ENCODE measurements around the gene RAB11FIP2.

RAB11FIP2 gene

GRCh38 chr10:118045837-118046394 is 825 bp downstream of the RAB11FIP2 start:
- TF ChIP-seq CTCF (conservative IDR thresholded peaks at IDR 0.05), result no peak
- peak overlapping the region; percentile 82 for H3K27ac ChIP-seq

GRCh38 chr10:118045158-118045836 is 1.4 kb downstream of the RAB11FIP2 start:
- H3K27ac ChIP-seq, result peak overlapping the region; percentile 82
- TF ChIP-seq CTCF (conservative IDR thresholded peaks at IDR 0.05), result no peak

- peak overlapping the region; percentile 22; the same call in 1 of the 2 replicates for H3K27ac ChIP-seq
- no peak for TF ChIP-seq CTCF (conservative IDR thresholded peaks at IDR 0.05)
Measured at GRCh38 chr10:118042827-118043242, 3.9 kb downstream of the RAB11FIP2 start.

GRCh38 chr10:118042336-118042735 is 4.4 kb downstream of the RAB11FIP2 start:
- no peak for TF ChIP-seq CTCF (conservative IDR thresholded peaks at IDR 0.05)

GRCh38 chr10:118041316-118041715 is 5.4 kb downstream of the RAB11FIP2 start:
- H3K27ac ChIP-seq, result no peak overlapping the region
- TF ChIP-seq CTCF (conservative IDR thresholded peaks at IDR 0.05), result no peak

More at GRCh38 chr10:118042336-118042735, 4.4 kb downstream of the RAB11FIP2 start:
- peak overlapping the region; percentile 22; the same call in 1 of the 2 replicates for H3K27ac ChIP-seq

- no peak overlapping the region for H3K27ac ChIP-seq
- TF ChIP-seq CTCF (conservative IDR thresholded peaks at IDR 0.05), result no peak
Measured at GRCh38 chr10:118036281-118036875, 10.4 kb downstream of the RAB11FIP2 start.

- H3K27ac ChIP-seq, result no peak overlapping the region
- no peak for TF ChIP-seq CTCF (conservative IDR thresholded peaks at IDR 0.05)
Measured at GRCh38 chr10:118035354-118036005, 11.3 kb downstream of the RAB11FIP2 start.

All from VCaP (cell line).